ENCODE measurements around the gene STON1. TPM values are rescaled to one million over a fixed set of nuclear protein-coding genes. Genes with fewer than 3 reads are reported as not detected.
A peak's percentile ranks its signal among the peaks of the same experiment; 100 is the strongest.

Gene STON1
- total and polyA plus RNA-seq, 2 of the 4 experiments (the other 2 are of a cell fraction), result 4.0 to 5.7 TPM

DNA sequence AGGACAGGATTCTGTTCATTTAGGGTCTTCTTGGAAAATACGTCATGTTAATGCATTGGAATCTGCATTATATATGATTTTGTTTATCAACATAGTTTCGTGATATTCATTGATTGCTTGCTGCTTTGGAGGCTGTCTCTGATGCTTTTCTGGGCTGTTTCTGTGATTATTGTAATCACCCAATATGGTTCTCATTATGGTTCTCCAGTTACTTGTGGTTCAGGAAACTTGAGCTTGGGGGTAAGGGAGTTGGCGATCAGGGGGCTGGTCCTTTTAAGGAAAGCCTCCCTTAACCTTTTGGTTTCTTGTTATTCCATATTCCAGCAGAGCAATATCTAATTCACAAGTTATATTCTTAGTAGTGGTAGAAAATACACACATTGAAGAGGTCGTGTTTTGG is 17.4 kb upstream of the STON1 start:
- CTCF ChIA-PET, result interaction anchor here (0.6 kb wide), 2 partner anchors 63 to 337 kb away, joined by 3 to 4 read pairs; no protein-coding TSS in a partner anchor
- Histone ChIP-seq H4K91ac (ENCODE audit: insufficient read depth, low read depth, low read length) (no peak overlapping the region), H4K8ac (ENCODE audit: low read depth in 2 of 2, low read length in 2 of 2) (no peak overlapping the region), H3K9me1 (ENCODE audit: insufficient read depth, low read length) (no peaks in the 10 kb centered on the region), H2BK20ac (ENCODE audit: low read depth, low read length) (no peak overlapping the region), H2AFZ (replicated peaks; ENCODE audit: low read length, poor library complexity) (no peak overlapping the region), H3K36me3 (ENCODE audit: control insufficient read depth, insufficient read depth, low read length) (peaks cover 11% of the 10 kb centered on the region), H3K56ac (ENCODE audit: extremely low read depth, insufficient read depth, low read length) (no peak overlapping the region), H2BK120ac (ENCODE audit: low read depth, low read length) (no peak overlapping the region), H3K4me1 (ENCODE audit: control insufficient read depth, insufficient read depth, low read length) (peaks cover 13% of the 10 kb centered on the region), H3K9me3 (ENCODE audit: control insufficient read depth, insufficient read depth, low read length) (no peaks in the 10 kb centered on the region), H3K27ac (ENCODE audit: insufficient read depth, low read length) (peak overlapping the region; percentile 83; the same call in 1 of the 2 replicates), H4K5ac (ENCODE audit: low read depth, low read length) (no peak overlapping the region), H3K23ac (ENCODE audit: low read depth, low read length) (no peak overlapping the region), H2BK15ac (ENCODE audit: low read depth, low read length) (no peak overlapping the region), H3K4me2 (ENCODE audit: low read depth, low read length) (no peak overlapping the region), H3K9ac (ENCODE audit: low read depth, low read length) (no peak overlapping the region), H3K27me3 (ENCODE audit: control insufficient read depth, insufficient read depth, low read length) (no peaks in the 10 kb centered on the region), H3K4ac (ENCODE audit: low read depth, low read length) (no peak overlapping the region), H3K4me3 (ENCODE audit: insufficient read depth, low read depth, low read length) (no peak overlapping the region), H2BK5ac (ENCODE audit: low read depth, low read length, poor library complexity, severe bottlenecking) (no peak overlapping the region), H2AK5ac (ENCODE audit: low read depth, low read length) (no peak overlapping the region), H3K79me1 (ENCODE audit: low read depth in 1 of 2, low read length in 2 of 2) (no peaks in the 10 kb centered on the region; a peak in 1 of 4 replicates), H3K14ac (replicated peaks; ENCODE audit: low read depth, low read length) (no peak overlapping the region), H3K18ac (ENCODE audit: low read depth, low read length) (no peak overlapping the region), H4K20me1 (ENCODE audit: insufficient read depth, low read length) (no peaks in the 10 kb centered on the region), H2AK9ac (replicated peaks; ENCODE audit: low read depth, low read length, poor library complexity) (no peak overlapping the region)
- in situ Hi-C loops (cut with MboI; ENCODE audit: low sequenced_read_pairs) (no loop called here), intact Hi-C loops (cut with micrococcal nuclease) (no loop called here), dilution Hi-C loops (cut with HindIII; ENCODE audit: low sequenced_read_pairs, unreplicated experiment) (no loop called here)
- TF ChIP-seq NFE2L2 (IDR thresholded peaks at IDR 0.05; ENCODE audit: low read depth, low read length), result no peak
- no peak for TF ChIP-seq MAZ (IDR thresholded peaks at IDR 0.05; ENCODE audit: borderline replicate concordance, low read depth, low read length)
- TF ChIP-seq BHLHE40 (IDR thresholded peaks at IDR 0.05; ENCODE audit: low read depth, low read length), result no peak
- no peak for TF ChIP-seq FOS (IDR thresholded peaks at IDR 0.05; ENCODE audit: low read depth, low read length)
- no peak for TF ChIP-seq RAD21 (IDR thresholded peaks at IDR 0.05; ENCODE audit: low read length)
- TF ChIP-seq, protein P1, sequence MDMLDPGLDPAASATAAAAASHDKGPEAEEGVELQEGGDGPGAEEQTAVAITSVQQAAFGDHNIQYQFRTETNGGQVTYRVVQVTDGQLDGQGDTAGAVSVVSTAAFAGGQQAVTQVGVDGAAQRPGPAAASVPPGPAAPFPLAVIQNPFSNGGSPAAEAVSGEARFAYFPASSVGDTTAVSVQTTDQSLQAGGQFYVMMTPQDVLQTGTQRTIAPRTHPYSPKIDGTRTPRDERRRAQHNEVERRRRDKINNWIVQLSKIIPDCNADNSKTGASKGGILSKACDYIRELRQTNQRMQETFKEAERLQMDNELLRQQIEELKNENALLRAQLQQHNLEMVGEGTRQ (IDR thresholded peaks at IDR 0.05; ENCODE audit: low read depth, low read length), result no peak
- TF ChIP-seq, protein P2, sequence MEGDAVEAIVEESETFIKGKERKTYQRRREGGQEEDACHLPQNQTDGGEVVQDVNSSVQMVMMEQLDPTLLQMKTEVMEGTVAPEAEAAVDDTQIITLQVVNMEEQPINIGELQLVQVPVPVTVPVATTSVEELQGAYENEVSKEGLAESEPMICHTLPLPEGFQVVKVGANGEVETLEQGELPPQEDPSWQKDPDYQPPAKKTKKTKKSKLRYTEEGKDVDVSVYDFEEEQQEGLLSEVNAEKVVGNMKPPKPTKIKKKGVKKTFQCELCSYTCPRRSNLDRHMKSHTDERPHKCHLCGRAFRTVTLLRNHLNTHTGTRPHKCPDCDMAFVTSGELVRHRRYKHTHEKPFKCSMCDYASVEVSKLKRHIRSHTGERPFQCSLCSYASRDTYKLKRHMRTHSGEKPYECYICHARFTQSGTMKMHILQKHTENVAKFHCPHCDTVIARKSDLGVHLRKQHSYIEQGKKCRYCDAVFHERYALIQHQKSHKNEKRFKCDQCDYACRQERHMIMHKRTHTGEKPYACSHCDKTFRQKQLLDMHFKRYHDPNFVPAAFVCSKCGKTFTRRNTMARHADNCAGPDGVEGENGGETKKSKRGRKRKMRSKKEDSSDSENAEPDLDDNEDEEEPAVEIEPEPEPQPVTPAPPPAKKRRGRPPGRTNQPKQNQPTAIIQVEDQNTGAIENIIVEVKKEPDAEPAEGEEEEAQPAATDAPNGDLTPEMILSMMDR (conservative IDR thresholded peaks at IDR 0.05; ENCODE audit: low read depth, low read length), result no peak
- TF ChIP-seq RFX5 (IDR thresholded peaks at IDR 0.05; ENCODE audit: low read depth, low read length), result no peak
- no peak for TF ChIP-seq POLR2A (IDR thresholded peaks at IDR 0.05; ENCODE audit: low read depth, low read length)
- no peak for TF ChIP-seq SMC3 (IDR thresholded peaks at IDR 0.05; ENCODE audit: low read depth, low read length)
- TF ChIP-seq RCOR1 (IDR thresholded peaks at IDR 0.05; ENCODE audit: insufficient replicate concordance, low read length), result no peak
- no peak for TF ChIP-seq MXI1 (IDR thresholded peaks at IDR 0.05; ENCODE audit: borderline replicate concordance, low read depth, low read length)
- TF ChIP-seq MAFK (IDR thresholded peaks at IDR 0.05; ENCODE audit: low read depth, low read length), result no peak
- no TSS peak for BruUV-seq (replicated peaks)
- DNase-seq (no peak), ATAC-seq (ENCODE audit: low read depth) (no peak)
- POLR2A ChIA-PET (ENCODE audit: unreplicated experiment), result no interaction called here
- no CpG with 5 or more reads among the region's 4 CpGs for WGBS, 2 experiments (ENCODE audit: extremely low coverage in 2 of 2, insufficient read length in 1 of 2)
